OCI-M1 (cell line): ENCODE measurements around the gene FRMD1.

Experiments used
- DNase-seq: peaks from one replicate; lab custom pipeline; 2025; lab: John Stamatoyannopoulos, UW

FRMD1 gene

GRCh38 chr6:168042426-168043192 is 36.4 kb downstream of the FRMD1 start:
- DNase-seq = no peak

DNA sequence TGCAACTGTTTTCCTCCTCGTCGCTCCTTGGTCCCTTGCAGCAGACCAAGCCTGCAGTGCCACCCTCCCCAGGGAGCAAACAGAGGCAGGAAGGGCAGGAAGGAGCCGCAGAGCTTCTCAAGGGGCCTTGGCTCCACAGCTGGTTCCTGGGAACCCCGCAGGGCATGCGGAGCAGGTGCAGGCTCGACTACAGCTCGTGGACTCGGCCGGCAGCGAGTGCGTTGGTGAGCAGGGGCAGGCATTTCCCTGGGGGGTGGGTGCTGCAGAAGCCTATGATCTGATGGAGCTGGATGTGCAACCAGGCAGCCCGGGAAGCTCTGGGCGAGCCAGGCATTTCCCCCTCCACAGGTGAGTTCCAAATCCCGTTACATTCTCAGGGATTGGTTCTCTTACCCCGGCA is 37.1 kb downstream of the FRMD1 start:
- no peak for DNase-seq

- no peak for DNase-seq
Measured at GRCh38 chr6:168040856-168041496, 38.0 kb downstream of the FRMD1 start.

GRCh38 chr6:168039849-168040248 is 39.2 kb downstream of the FRMD1 start:
- no peak for DNase-seq

DNA sequence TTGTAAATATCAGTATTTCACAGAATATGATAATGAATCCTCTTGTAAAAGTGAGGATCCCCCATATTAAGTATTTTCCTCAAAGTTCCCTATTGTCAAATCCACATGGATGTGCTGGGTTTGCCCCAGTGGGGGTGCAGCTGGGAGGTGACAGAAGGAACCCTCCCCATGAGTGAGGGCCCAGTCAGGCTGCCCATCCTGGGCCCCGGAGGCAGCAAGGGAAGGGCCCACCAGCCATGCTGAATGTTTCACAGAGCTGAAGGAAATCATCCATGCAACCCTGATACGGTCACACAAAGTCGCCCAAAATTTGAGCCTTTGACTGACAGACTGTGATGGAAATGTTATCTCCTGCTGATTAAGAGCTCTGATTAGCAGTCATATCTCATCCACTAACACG is 39.7 kb downstream of the FRMD1 start:
- no peak for DNase-seq

DNA sequence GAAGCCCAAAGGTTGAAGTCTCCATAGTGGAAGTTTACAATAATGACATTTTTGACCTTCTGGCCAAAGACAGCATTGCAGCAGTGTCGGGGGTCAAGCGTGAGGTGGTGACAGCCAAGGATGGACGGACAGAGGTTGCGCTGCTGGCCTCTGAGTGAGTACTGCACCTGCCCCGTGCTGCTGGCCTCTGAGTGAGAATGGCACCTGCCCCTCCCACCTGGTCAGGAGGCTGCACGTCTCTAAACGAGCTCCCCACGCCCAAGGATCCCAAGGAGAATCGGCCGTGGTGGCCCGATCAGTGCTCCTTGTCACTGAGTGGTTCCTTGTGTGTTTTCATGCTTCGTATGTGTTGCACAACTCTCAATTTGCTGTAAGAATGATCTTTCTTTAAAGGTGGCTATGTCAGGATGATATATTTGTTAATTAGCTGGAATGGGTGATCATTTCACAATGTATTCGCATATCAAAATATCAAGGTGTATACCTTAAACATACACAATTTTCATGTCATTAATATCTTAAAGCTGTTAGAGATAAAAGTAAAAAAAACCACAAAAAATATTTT is 40.4 kb downstream of the FRMD1 start:
- DNase-seq = no peak

- DNase-seq = no peak
Measured at GRCh38 chr6:168037856-168038255, 41.2 kb downstream of the FRMD1 start.

- DNase-seq = no peak
Measured at GRCh38 chr6:168037242-168037641, 41.8 kb downstream of the FRMD1 start.

DNA sequence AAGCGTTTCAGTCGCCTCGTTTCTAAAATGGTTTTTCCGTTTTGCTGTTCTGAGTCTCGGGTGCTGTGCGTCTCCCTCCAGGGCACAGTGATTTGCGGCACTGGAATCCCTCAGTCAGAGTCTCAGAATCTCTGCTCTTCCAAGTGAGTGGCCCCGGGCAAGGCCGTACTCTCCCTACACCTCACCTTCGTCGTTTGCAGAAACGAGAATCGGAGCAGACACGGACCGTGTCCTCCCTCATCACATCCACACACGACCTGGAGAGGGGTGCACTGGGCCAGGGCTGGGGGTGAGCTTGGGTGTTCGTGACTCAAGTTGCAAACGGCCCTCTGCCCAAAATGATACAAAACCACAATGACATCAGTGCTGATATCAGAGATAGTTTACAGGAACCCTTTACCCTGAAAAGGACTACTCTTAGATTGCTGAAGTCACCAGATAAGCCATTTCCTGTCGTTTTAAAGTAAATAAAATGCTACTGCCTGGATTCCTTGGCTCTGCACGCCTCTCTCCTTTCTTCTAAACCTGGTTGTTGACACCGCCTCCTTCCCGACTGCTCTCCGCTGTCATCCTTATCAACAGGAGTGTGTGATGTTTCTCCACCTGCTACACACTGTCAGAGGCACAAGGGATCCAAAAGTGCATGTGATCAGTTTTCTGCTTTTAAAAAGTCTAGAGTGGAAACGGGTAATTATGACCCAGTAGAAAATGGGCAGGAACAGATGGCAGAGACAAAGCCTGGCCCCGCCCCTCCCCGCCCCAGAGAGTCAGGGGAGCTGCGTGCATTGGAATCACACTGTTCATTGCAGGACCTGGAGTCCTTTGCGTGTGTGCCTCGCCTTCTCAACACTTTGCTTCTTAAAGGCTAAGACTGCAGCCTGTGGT is 43.1 kb downstream of the FRMD1 start:
- peak; percentile 60 for DNase-seq

DNA sequence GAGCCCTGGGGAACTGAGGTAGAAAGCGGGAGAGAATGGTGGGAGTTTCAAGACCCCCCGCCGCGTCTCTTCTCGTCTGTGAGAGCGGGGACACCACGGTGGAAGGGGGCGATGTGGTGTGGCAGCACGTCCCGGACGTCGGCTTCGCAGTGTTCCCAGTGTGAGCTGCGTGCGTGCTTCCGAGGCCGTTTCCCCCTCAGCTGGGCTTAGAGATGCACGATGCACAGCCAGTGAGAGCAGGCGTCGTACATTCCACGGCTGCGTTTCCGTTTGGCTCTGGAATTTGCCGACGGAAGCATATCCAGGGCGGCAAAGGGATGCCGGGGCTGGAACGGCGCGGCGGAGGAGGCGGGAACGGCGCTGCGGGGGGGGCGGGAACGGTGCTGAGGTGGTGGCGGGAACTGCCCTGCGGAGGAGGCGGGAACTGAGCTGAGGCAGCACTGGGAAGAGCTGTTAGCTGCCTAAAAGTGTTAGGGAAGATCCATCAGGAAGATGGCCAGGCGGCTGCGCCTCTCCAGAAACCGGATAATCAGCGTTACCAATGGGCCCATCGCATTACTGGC is 43.8 kb downstream of the FRMD1 start:
- no peak for DNase-seq

GRCh38 chr6:168034537-168034936 is 44.5 kb downstream of the FRMD1 start:
- no peak for DNase-seq

DNA sequence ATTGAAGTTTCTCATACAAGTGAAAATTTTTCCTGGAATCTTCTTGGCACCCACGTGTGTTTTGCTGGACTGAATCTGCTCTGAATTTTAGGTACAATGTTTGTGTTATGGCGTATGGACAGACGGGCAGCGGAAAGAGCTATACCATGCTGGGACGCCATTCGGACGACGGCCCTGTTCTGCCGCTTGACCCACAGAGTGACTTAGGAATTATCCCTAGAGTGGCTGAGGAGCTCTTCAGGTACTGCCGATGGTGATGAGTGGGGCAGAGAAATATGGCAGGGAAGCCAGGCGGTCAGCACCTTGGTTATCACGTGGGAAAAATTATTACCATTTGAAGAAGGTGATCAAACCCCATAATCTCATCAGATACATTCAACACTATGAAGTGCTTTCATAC is 45.2 kb downstream of the FRMD1 start:
- DNase-seq = no peak

DNA sequence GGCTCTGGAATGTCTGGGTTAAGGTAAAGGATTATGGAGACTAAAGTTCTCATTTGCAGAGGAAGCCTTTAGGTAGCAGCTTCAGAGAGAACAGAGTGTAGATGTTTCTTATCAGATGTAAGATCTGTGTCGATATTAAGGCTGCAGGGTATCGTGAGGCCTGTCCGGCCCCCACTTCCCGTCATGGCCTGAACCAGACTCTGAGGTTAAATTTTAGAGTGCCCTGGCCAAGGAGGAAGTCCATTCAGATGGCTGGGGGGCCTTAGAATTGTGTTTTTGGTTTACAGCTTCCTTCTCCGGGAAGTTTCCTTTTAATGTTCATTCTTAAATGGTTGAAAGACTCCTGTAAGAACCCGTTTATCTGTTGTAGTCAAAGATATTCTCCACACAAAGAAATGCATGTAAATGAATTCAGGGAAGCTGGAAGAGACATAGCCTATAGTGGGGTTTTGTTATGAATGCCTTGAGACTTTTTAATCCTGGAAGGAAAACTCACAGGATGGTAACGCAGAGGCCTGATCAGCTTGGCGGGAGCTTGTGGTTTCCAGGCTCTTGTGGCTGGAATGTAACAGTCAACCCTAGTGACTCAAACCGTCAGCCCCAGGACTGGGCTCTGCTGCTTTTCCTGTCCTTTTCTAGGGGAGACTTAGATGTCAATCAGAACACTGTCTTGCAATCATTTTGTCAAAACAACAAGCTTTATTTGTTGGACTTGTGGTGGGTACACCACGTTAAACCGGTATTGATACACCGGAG is 46.8 kb downstream of the FRMD1 start:
- no peak for DNase-seq

DNA sequence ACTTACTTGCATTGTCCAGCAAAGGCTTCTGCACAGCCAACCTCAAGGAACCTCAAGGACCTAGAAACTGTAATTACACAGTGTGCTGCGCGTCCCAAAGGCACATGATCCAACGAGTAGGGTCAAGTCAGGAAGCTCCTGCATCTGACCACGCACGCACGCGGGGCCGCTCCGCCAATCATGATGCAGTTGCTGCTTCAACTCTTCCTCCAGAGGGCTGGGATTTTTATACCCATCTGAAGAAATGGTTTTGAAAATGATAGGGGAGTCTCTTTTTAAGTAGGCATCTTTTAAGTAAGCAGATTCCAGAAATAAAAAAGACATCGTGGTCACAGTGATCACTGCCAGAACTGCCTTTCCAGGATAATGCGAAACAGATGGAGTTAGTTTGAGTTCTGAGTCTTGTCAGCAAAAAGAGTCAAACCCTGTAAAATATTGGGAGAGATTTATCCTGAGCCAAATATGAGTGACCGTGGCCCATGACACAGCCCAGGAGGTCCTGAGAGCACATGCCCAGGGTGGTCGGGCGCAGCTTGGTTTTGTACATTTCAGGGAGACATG is 47.5 kb downstream of the FRMD1 start:
- DNase-seq = no peak

- no peak for DNase-seq
Measured at GRCh38 chr6:168030908-168031307, 48.1 kb downstream of the FRMD1 start.

DNA sequence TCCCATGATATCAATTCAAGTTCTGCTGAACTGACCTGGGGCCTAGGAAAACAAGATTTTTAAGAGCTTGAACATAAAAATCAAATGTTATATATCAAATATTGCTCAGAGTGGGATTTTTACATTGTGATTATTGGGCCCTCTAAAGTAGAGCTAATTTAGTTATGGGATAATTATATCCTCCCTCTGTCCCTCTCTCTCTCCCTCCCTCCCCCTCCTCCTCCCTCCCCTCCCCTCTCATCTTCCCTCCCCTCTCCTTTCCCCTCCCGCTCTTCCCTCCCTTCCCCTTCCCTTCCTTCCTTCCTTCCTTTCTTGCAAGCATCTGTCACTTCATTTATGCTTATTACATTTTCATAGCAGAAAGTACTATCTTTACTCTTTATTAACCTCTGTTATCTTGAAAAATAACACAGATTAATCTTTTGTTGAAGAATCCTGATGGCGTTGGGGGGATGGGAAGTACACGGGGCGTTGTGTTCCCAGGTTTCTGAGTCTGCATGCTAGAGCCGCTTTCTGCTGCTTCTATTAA is 48.7 kb downstream of the FRMD1 start:
- DNase-seq = no peak

DNA sequence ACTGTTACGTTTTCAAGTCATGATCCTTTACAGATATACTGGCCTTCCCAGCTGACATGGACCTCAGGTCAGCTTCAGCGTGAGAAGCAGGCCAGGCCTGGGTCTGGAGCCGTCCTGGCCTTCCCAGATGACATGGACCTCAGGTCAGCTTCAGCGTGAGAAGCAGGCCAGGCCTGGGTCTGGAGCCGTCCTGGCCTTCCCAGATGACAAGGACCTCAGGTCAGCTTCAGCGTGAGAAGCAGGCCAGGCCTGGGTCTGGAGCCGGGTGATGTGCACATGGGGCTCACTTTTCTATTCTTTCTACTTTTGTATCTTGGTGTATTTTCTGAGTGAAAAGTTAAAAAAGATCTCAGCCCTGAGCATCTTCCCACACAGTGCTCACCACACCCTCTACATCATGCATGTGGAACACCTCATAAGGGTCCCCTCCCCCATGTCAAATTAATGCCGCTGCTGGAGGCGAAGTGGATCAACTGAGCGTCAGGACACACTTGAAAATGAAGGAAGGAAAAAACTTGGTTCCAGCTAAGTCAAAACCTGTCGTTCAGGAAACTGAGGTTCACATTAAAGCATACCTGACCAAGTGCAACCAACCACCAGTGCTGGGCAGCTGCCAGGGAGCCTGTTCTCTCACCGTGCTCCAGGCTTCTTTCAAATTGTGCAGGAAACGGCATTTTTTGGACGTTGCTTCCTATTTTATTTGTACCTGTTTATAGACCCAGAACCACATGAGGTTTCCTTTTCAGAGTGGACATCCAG is 49.4 kb downstream of the FRMD1 start:
- no peak for DNase-seq

DNA sequence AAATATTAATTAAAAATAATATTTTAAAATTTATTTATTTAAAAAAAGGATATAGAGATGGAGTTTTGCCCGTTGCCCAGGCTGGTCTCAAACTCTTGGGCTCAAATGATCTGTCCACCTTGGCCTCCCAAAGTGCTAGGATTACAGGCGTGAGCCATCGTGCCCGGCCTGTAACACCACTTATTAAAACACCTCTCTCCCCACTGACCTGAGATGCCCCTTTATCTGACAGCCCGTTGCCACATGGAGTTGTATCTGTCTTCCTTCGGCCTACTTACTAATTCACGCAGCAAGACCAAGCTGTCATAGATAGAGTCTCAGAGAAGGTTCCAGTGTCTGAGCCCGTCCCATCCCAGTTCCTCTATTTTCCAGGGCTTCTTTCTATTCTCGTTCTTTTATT is 50.8 kb downstream of the FRMD1 start:
- no peak for DNase-seq

GRCh38 chr6:168027521-168027920 is 51.5 kb downstream of the FRMD1 start:
- DNase-seq = no peak

DNA sequence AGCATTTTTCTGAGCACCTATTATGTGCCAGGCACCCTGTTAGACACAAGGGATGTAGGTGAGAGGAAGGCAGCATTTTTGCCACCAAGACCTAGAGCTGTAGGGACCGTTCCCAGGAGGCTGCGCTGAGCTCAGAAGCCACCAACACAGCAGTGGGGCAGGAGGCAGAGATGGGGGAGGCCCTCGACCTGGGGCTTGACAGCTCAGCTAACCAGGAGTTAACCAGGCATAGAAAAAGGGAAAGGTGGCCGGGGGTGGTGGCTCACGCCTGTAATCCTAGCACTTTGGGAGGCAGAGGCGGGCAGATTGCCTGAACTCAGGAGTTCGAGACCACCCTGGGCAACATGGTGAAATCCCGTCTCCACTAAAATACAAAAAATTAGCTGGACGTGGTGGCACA is 52.1 kb downstream of the FRMD1 start:
- DNase-seq = no peak
